ENCODE data around the gene BST1.

DNA sequence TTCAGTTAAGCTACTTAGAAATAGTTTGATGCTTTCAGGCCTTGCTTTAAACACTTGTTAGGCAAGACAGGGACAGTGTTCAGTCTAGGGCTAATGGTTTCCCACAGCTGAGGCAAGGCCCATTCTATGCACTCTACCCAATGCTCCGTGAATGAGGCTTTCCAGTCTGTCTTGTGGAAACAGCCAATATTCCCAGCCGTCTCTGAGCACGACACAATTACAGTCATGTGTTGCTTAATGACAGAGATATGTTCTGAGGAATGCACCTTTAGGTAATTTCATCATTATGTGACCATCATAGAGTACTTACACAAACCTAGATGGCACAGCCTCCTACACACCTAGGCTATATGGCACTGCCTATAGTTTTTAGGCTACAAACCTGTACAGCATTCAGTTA is 30.8 kb upstream of the BST1 start:
- TF ChIP-seq, protein P1, sequence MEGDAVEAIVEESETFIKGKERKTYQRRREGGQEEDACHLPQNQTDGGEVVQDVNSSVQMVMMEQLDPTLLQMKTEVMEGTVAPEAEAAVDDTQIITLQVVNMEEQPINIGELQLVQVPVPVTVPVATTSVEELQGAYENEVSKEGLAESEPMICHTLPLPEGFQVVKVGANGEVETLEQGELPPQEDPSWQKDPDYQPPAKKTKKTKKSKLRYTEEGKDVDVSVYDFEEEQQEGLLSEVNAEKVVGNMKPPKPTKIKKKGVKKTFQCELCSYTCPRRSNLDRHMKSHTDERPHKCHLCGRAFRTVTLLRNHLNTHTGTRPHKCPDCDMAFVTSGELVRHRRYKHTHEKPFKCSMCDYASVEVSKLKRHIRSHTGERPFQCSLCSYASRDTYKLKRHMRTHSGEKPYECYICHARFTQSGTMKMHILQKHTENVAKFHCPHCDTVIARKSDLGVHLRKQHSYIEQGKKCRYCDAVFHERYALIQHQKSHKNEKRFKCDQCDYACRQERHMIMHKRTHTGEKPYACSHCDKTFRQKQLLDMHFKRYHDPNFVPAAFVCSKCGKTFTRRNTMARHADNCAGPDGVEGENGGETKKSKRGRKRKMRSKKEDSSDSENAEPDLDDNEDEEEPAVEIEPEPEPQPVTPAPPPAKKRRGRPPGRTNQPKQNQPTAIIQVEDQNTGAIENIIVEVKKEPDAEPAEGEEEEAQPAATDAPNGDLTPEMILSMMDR (conservative IDR thresholded peaks at IDR 0.05; ENCODE audit: low read depth, low read length): no peak
- no peak for TF ChIP-seq EZH2 (IDR thresholded peaks at IDR 0.05; ENCODE audit: low read length, unreplicated experiment)
